Mesothelial cell of epicardium (in vitro differentiated cells): ENCODE measurements around the gene CXorf65. TPM values are rescaled to one million over a fixed set of nuclear protein-coding genes. Genes with fewer than 3 reads are reported as not detected.

ENCODE experiments used
- DNase-seq, 2 experiments: peaks; one replicate each; pipeline ENCODE4 v3.0.0; 2021; ENCODE audit warnings: low spot score in 2 of 2; ENCODE audit not compliant: unreplicated experiment in 2 of 2
- H3K27ac Mint-ChIP-seq: 2 replicates; pipeline ENCODE4 v1.8.0; 2021; ENCODE audit warnings: mixed read lengths
- H3K27me3 Mint-ChIP-seq: 2 replicates; pipeline ENCODE4 v1.8.0; 2021; ENCODE audit warnings: low read depth, mixed read lengths
- H3K36me3 Mint-ChIP-seq: 2 replicates; pipeline ENCODE4 v1.8.0; 2021; ENCODE audit warnings: mixed read lengths
- H3K4me1 Mint-ChIP-seq: 2 replicates; pipeline ENCODE4 v1.8.0; 2021; ENCODE audit warnings: mixed read lengths
- H3K4me3 Mint-ChIP-seq: 2 replicates; pipeline ENCODE4 v1.8.0; 2021; ENCODE audit warnings: mild to moderate bottlenecking, moderate library complexity, mixed read lengths
- H3K9me3 Mint-ChIP-seq: 2 replicates; pipeline ENCODE4 v1.8.0; 2021; ENCODE audit warnings: mixed read lengths
- total RNA-seq: library from RNA; stranded (reverse); gene quantifications from 3 replicates; pipeline ENCODE4 v1.2.1, GENCODE V29; 2021
- TF ChIP-seq, protein P1 (sequence below): fragments of 200-600 bp; sonication (generic); IDR thresholded peaks from one replicate; pipeline ENCODE4 v1.5.0; 2021; ENCODE audit warnings: antibody characterized with exemption; ENCODE audit not compliant: unreplicated experiment

The CXorf65 gene
- total RNA-seq, 1 donor from 2014 or later: not detected

DNA sequence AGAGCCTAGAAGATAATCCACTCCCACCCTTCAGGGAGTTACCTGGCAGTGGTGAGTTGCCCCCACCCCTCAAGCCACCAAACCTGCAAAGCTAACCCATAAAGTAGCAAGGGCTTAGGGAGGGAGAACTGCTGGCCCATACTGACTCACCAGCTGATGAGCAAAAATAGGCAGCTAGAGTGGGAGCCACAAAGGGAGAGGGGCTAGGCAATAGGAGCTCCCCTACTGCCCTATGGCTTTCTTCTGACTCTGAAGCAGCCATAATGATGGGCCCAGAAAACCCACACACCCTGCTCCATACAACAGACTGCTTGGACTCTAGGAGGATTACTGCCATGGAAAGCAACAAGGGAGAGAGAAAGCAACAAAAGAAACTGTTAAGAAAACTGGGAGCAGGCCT lies 46.4 kb downstream of the CXorf65 start:
- Mint-ChIP-seq H3K36me3 (peaks cover 12% of the 10 kb centered on the region), H3K27ac (no peak overlapping the region), H3K27me3 (no peaks in the 10 kb centered on the region), H3K4me1 (no peaks in the 10 kb centered on the region), H3K4me3 (no peak overlapping the region), H3K9me3 (peaks cover 13% of the 10 kb centered on the region)
- DNase-seq: no peak
- TF ChIP-seq, protein P1, sequence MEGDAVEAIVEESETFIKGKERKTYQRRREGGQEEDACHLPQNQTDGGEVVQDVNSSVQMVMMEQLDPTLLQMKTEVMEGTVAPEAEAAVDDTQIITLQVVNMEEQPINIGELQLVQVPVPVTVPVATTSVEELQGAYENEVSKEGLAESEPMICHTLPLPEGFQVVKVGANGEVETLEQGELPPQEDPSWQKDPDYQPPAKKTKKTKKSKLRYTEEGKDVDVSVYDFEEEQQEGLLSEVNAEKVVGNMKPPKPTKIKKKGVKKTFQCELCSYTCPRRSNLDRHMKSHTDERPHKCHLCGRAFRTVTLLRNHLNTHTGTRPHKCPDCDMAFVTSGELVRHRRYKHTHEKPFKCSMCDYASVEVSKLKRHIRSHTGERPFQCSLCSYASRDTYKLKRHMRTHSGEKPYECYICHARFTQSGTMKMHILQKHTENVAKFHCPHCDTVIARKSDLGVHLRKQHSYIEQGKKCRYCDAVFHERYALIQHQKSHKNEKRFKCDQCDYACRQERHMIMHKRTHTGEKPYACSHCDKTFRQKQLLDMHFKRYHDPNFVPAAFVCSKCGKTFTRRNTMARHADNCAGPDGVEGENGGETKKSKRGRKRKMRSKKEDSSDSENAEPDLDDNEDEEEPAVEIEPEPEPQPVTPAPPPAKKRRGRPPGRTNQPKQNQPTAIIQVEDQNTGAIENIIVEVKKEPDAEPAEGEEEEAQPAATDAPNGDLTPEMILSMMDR: no peak

DNA sequence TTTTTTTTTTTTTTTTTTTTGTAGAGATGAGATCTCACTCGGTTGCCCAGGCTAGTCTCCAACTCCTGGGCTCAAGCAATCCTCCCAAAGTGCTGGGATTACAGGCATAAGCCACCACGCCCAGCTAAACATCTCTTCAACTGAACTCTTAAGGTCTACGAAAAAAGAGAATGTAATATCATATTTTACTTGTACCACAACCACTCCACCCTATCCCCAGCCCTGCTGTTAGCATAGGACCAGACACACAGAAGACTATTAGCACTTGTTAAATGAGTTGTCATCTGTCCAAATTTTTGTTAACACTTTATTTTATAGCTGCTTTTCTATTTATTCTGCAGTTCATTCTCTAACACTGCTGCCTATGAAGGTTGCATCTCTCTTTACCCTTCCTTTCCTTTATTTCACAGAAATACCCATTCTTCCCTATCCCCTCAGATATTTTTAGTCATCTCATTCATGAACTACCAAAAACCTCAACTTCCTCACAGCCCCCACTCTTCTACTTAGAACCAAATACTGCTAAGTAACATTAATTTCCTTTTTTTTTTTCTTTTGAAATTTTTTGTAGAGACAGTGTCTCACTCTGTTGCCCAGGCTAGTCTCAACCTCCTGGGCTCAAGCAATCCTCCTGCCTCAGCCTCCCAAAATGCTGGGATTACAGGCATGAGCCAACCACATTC lies 48.6 kb downstream of the CXorf65 start:
- H3K4me1 Mint-ChIP-seq: no peaks in the 10 kb centered on the region
- H3K9me3 Mint-ChIP-seq: peaks cover 5% of the 10 kb centered on the region
- H3K4me3 Mint-ChIP-seq: no peak overlapping the region
- H3K27me3 Mint-ChIP-seq: no peaks in the 10 kb centered on the region
- no peak for DNase-seq
- peaks cover 12% of the 10 kb centered on the region for H3K36me3 Mint-ChIP-seq
- H3K27ac Mint-ChIP-seq: no peak overlapping the region
- TF ChIP-seq, protein P1: no peak

DNA sequence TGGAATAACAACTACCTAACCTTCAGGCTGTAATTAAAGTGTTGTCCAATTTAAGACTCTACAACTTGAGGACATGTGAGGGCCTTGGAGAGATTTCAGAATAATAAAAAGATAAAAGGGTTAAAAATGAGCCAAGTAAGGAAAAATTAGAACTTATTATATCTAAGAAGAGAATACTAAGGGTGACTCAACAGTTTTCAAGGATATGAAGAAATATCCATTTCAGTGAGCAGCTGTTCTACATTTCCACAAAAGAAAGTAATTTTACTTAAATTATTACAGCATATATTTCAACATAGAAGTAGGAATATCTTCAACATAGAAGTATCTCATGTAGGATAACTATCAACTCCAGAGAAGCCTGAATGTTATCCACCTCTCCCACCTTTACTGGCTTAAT lies 49.7 kb downstream of the CXorf65 start:
- Mint-ChIP-seq H3K27me3 (no peaks in the 10 kb centered on the region), H3K27ac (no peak overlapping the region), H3K4me3 (no peak overlapping the region), H3K4me1 (no peaks in the 10 kb centered on the region), H3K36me3 (peaks cover 6% of the 10 kb centered on the region), H3K9me3 (no peaks in the 10 kb centered on the region)
- TF ChIP-seq, protein P1: no peak
- DNase-seq: no peak

Other genes with a start within 250 kb of the CXorf65 start
- not detected in 3 replicates for gene TEX11, start 198.0 kb downstream of the CXorf65 start, total RNA-seq
- 4.6 to 5.2 TPM (median 4.6 TPM) in 3 replicates for gene SLC7A3, start 175.6 kb downstream of the CXorf65 start, total RNA-seq
- gene SNX12, start 38.4 kb downstream of the CXorf65 start, total RNA-seq: 58.5 to 63.9 TPM (median 62.5 TPM) in 3 replicates
- 25.3 to 30.9 TPM (median 25.4 TPM) in 3 replicates for gene FOXO4, start 10.9 kb downstream of the CXorf65 start, total RNA-seq
- 0.25 TPM in 1 of 3 replicates, not detected in the others for gene IL2RG, start 4.8 kb upstream of the CXorf65 start, total RNA-seq
- gene MED12, start 11.9 kb upstream of the CXorf65 start, total RNA-seq: 80.8 to 91.6 TPM (median 86.7 TPM) in 3 replicates
- gene NLGN3, start 38.1 kb upstream of the CXorf65 start, total RNA-seq: 3.3 to 3.5 TPM (median 3.3 TPM) in 3 replicates
- gene GJB1, start 116.5 kb upstream of the CXorf65 start, total RNA-seq: 0.11 TPM in 1 of 3 replicates, not detected in the others
- 97.4 to 97.9 TPM (median 97.6 TPM) in 3 replicates for gene ZMYM3, start 147.4 kb upstream of the CXorf65 start, total RNA-seq
- 611 to 640 TPM (median 632 TPM) in 3 replicates for gene NONO, start 176.9 kb upstream of the CXorf65 start, total RNA-seq
- gene ITGB1BP2, start 195.0 kb upstream of the CXorf65 start, total RNA-seq: 3.7 to 4.4 TPM (median 3.7 TPM) in 3 replicates